GM12865 (cell line): ENCODE data around the gene GIPC3.
A peak's percentile ranks its signal among the peaks of the same experiment; 100 is the strongest.
"Not testable (repeated sequence)": the region's sequence is repeated elsewhere in the genome, so short reads cannot be mapped to it uniquely, and the experiment has no call there.

Source experiments
- DNase-seq: peaks from one replicate; pipeline ENCODE4 v3.0.0; 2010; ENCODE audit warnings: low read depth
- H3K4me3 ChIP-seq: 2 replicates; pipeline ENCODE4 v1.5.1; 2011; ENCODE audit warnings: mild to moderate bottlenecking, low read depth, low read length, control low read depth
- CTCF ChIP-seq: IDR thresholded peaks from 2 replicates; pipeline ENCODE4 v1.5.1; 2011; ENCODE audit warnings: low read length, control low read depth, low read depth, inconsistent platforms; ENCODE audit not compliant: insufficient read depth; ENCODE audit errors: missing control alignments

GIPC3 gene

DNA sequence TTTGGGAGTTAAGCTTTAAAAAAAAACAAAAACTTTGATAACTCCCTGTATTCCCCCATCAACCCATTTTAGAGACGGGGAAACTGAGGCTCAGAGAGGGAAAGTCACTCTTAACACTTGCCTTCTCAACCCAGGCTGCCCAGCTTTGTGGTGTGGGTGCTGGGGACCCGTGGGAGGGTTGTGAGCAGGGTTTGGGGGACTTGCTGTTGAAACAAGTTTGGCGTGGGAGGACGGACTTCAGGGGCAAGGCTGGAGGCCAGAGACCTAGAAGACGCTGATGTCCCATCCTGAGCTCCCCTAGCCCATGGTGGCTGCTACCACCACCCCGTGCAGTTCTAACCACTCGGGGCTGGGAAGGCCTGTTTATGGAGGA, 42.1 kb downstream of the GIPC3 start:
- peak overlapping the region; percentile 19; the same call in 1 of the 2 replicates for H3K4me3 ChIP-seq
- no peak for TF ChIP-seq CTCF
- DNase-seq: no peak

GRCh38 chr19:3628766-3629165, 43.5 kb downstream of the GIPC3 start:
- H3K4me3 ChIP-seq, DNase-seq: not testable (repeated sequence)

GRCh38 chr19:3631053-3631861, 46.0 kb downstream of the GIPC3 start:
- DNase-seq: no peak
- H3K4me3 ChIP-seq: no peak overlapping the region
- no peak for TF ChIP-seq CTCF

GRCh38 chr19:3632098-3632497, 46.8 kb downstream of the GIPC3 start:
- H3K4me3 ChIP-seq: no peak overlapping the region
- no peak for DNase-seq
- TF ChIP-seq CTCF: no peak

DNA sequence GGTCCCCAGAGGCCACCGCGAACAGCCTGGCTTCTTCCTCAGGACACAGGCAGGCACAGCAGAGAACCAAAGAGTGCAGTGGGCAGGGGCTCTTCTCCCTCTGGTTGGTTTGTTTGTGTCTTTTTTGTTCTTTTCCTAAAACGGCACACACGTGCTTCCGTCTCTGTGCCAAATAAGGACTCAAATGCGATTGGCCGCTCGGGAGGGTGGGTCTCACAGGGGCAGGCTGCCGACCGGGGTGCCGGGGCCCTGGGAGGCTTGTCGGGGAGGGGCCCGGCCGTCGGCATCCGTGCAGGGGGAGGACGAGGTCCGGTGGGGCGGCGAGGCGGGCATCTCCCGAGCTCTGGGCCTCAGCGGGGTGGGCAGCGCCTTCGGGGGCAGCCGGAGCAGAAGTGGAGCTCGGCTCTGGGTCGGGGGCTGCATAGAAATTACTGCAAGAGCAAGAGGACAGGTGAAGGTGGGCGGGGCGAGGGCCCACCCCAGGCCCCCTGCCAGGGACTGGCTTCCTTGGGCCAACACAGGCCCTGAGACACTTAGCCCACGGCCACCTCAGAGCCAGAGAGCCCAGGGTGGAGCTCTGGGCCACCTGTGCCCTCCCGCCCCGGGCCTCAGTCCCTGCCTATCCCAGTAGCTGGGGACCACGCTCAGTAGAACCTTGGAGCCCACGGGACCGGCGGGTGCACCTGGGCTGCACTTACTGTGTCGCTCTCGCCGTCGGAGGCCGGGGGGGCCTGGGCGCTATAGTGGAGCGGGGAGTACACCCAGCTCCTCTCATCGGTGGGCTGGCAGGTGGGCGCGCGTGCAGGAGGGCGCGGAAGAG, 47.7 kb downstream of the GIPC3 start:
- DNase-seq: no peak
- no peak overlapping the region for H3K4me3 ChIP-seq
- no peak for TF ChIP-seq CTCF

GRCh38 chr19:3633559-3633988, 48.3 kb downstream of the GIPC3 start:
- no peak overlapping the region for H3K4me3 ChIP-seq
- no peak for TF ChIP-seq CTCF
- DNase-seq: no peak

DNA sequence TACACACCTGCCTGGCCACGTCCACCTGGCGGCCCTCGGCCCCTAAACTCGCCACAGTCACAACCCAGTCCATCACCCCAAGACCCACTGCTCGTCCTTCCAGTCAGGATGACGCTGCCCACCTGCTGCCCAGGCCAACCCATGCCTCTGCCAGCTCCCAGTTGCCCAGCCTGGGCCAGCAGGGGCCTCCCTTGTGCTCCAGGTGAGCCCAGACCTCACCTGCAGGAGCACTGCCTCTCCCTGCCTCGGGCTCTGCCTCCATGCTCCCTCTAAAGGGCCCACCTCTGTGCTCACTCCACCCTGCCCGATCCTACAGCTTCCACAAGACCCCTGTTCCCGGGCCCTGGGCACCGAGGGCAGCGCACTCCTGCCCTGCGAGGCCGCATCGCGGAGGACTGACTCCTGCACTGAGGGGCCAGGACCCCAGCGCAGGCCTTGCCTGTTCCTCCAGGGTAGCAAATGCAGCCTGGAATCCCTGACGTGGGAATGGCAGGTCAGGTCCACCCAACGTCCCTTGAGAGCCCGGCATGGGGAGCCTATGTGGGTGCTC, 49.3 kb downstream of the GIPC3 start:
- TF ChIP-seq CTCF: no peak
- no peak overlapping the region for H3K4me3 ChIP-seq
- DNase-seq: no peak
